Transverse colon (tissue), 4 donors: ENCODE data around the gene CCDC12.

Experiments
- CTCF ChIP-seq, 5 experiments: fragments of 200-600 bp in 3 of 5; fragments of 450-650 bp in 2 of 5; sonication (generic) in 3 of 5; IDR thresholded peaks; 1 replicate in 2 of 5; 2 replicates in 3 of 5; pipeline ENCODE4 v1.5.1; 2016 to 2017; ENCODE audit warnings: antibody characterized with exemption in 5 of 5, inconsistent platforms in 3 of 5, mild to moderate bottlenecking in 2 of 5, moderate library complexity in 1 of 5
- EP300 ChIP-seq: sonication (generic); formaldehyde crosslinking; IDR thresholded peaks from one replicate; pipeline ENCODE4 v1.6.1; 2017; ENCODE audit warnings: antibody characterized with exemption, low read depth
- POLR2A ChIP-seq: fragments of 450-650 bp; IDR thresholded peaks from one replicate; pipeline ENCODE4 v1.6.1; 2016; ENCODE audit warnings: antibody characterized with exemption, mild to moderate bottlenecking, moderate library complexity
- POLR2AphosphoS5 ChIP-seq, 3 donors: sonication (generic); formaldehyde crosslinking; IDR thresholded peaks; one replicate each; pipeline ENCODE4 v1.6.1; 2016; ENCODE audit warnings: antibody characterized with exemption in 3 of 3

- no peak for TF ChIP-seq EP300
- TF ChIP-seq CTCF (IDR thresholded peaks at IDR 0.05): no peak
- no peak for TF ChIP-seq POLR2AphosphoS5 (IDR thresholded peaks at IDR 0.05)
- no peak for TF ChIP-seq POLR2A
Observed at GRCh38 chr3:46999516-47000197, 23.1 kb upstream of the CCDC12 start.
